Activated T-cell treated with anti-CD3 and anti-CD28 coated beads, Interleukin-2, amount 50 U/mL, for 4 hours (primary cell): ENCODE data around the gene RUNDC3A. TPM values are rescaled to one million over a fixed set of nuclear protein-coding genes. Genes with fewer than 3 reads are reported as not detected.

ENCODE experiments used
- ATAC-seq, 2 donors: fragments of 200-7000 bp; cut with Tn5 transposase; one replicate each; pipeline ENCODE4 v1.10.0; 2021
- DNase-seq: peaks from one replicate; pipeline ENCODE4 v3.0.0-alpha.2; 2020
- H3K27me3 Mint-ChIP-seq: one replicate; pipeline ENCODE4 v1.8.0; 2021; ENCODE audit warnings: low read depth, mixed read lengths
- H3K36me3 Mint-ChIP-seq: one replicate; pipeline ENCODE4 v1.8.0; 2022; ENCODE audit warnings: mixed read lengths; ENCODE audit not compliant: insufficient read depth
- H3K4me1 Mint-ChIP-seq: one replicate; pipeline ENCODE4 v1.8.0; 2021; ENCODE audit warnings: low read depth, mixed read lengths
- H3K4me3 Mint-ChIP-seq: one replicate; pipeline ENCODE4 v1.8.0; 2021; ENCODE audit warnings: mild to moderate bottlenecking, moderate library complexity, mixed read lengths
- H3K9me3 Mint-ChIP-seq: one replicate; pipeline ENCODE4 v1.8.0; 2021; ENCODE audit warnings: mixed read lengths
- total RNA-seq, 3 donors: library from RNA; stranded (reverse); gene quantifications; one replicate each; pipeline ENCODE4 v1.2.1, GENCODE V29; 2021

The RUNDC3A gene
- under 1 TPM in 2 of 3 donors, not detected in 1; 0.18 to 0.26 TPM for total RNA-seq

DNA sequence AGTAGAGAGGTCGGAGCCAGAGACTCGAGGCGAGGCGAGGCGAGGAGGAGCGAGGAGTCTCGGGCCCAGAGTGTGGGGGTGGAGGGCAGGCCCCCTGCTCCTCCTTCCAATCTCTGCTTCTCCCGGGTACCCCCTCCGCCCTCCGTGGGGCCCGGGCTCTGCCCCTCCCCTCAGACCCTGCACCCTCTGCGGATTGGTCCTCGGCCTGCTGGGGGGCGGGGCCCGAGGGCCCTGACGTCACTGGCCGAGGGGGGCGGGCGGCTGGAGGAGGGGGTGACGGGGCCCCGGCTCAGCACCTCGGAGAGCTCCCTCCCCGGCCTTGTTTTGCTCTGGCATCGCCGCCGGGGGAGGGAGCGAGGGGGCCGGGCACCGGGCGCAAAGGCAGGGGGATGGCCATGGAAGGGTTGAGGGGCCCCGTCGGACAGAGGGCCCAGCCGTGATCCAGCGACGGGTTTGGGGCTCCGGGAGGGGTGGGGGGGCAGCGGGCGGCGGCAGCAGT is at the start of gene RUNDC3A:
Gene RUNDC3A (plus strand): TSS at position 282 of the 499 bp plus-strand sequence. CDS start 232 bp downstream, outside the sequence.
- peak; percentile 80 for DNase-seq
- peaks cover 13% of the 10 kb centered on the region for H3K4me1 Mint-ChIP-seq

DNA sequence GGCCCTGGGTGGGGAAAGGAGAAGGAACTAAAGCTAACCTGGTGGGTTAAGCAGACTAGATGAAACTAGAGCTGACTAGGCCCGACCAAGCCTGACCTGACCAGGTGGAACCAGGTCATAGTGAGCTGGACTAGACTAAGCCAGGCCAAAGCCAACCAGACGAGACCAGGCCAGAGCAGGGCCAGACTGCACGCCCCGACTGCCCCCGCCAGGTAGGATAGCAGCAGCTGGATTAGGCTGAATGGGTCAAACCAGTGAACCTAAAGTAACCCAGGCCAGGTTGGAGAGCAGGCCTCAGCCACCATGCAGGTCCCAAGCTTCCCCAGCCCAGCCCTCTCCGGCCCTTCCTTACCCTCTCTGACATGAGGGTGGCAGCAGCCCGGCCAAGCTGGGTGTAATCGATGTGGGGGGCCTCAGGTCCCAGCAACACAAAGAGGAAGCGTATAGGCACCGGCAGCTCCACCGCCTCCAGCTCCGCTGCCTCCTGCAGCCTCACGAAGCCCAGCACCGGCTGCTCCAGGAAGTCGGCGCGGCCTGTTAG is 49.5 kb upstream of the RUNDC3A start:
- Mint-ChIP-seq H3K9me3 (no peaks in the 10 kb centered on the region), H3K4me3 (no peak overlapping the region), H3K4me1 (no peaks in the 10 kb centered on the region), H3K36me3 (no peaks in the 10 kb centered on the region), H3K27me3 (no peaks in the 10 kb centered on the region)
- DNase-seq (no peak), ATAC-seq (peak in 1 of 2 donors; percentile 18)

More for the DNA sequence above, at the start of gene RUNDC3A:
- Mint-ChIP-seq H3K27me3 (peaks cover 35% of the 10 kb centered on the region), H3K36me3 (no peaks in the 10 kb centered on the region), H3K4me3 (peak within 1 kb of the TSS; percentile 56), H3K9me3 (no peaks in the 10 kb centered on the region)
- peak; percentile 91 to 94 for ATAC-seq

DNA sequence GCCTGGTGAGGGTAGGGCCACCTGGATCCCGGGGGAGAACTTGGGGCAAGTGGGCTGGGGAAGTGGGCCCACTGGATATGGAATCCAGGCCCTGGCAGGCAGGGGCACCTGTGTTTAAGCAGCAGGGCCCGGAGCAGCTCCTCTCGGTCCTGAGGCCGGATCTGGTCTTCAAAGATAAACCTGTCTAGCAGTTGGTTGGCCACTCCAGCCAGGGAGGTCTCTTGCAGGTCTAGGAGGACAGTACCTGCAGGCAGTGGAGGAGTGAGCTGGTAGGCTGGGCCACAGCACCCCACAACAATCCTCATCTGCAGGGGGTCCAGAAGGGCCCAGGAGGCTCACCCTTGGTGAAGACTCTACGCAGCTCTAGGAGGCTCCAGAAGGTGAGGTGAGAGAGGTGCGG is 48.1 kb upstream of the RUNDC3A start:
- Mint-ChIP-seq H3K4me3 (no peak overlapping the region), H3K9me3 (no peaks in the 10 kb centered on the region), H3K27me3 (no peaks in the 10 kb centered on the region), H3K36me3 (no peaks in the 10 kb centered on the region), H3K4me1 (no peaks in the 10 kb centered on the region)
- DNase-seq: no peak
- ATAC-seq: no peak

DNA sequence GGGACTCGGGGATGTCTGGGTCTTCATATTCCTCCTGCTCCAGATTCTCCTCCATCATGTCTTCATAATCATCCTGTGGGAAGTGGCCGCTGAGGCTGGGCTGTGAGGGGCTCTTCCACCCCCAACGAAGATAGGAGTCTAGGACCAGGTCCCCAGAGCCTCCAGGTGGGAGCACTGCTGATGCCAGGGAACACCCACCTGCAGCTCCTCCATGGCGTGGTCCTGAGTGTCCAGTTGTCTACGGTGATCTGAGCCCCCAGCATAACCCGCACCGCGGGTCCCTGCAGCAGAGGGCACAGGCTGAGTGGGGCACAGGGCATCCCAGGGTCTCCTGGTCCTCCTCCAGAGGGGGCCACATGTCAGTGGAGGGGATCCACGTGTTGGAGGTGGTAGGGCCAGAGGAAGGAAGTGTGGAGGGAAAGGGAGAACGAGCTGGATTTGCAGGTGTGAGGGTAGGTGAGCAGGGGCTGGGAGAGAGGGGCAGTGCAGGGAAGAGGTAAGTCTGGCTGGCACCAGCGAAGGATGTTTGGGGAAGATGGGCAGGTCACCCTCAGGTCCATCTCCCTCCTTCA is 45.7 kb upstream of the RUNDC3A start:
- ATAC-seq: no peak
- Mint-ChIP-seq H3K4me1 (no peaks in the 10 kb centered on the region), H3K4me3 (no peak overlapping the region), H3K27me3 (no peaks in the 10 kb centered on the region), H3K36me3 (no peaks in the 10 kb centered on the region), H3K9me3 (no peaks in the 10 kb centered on the region)
- DNase-seq: no peak

DNA sequence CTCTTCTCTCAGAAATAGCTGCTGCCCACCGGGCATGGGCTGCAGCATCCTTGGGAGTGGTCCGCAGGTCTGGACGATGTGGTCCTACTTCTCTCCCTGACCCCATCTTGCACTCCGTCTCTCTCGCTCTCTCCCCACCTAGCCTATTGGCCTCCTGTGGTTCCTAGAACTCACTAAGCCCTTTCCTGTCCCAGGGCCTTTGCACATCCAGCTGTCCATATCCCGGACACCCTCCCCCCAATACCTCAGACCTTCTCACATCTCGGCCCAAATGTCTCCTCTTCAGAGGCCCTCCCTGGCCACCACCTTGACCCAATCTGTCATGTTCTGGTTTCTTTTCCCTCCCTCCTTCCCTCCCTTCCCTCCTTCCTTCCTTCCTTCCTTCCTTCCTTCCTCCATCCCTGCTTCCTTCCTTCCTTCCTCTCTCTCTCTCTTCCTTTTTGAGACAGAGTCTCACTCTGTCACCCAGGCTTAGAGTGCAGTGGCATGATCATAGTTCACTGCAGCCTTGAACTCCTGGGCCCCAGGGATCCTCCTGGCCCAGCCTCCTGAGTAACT is 45.0 kb upstream of the RUNDC3A start:
- ATAC-seq: no peak
- Mint-ChIP-seq H3K9me3 (no peaks in the 10 kb centered on the region), H3K4me1 (no peaks in the 10 kb centered on the region), H3K36me3 (no peaks in the 10 kb centered on the region), H3K4me3 (no peak overlapping the region), H3K27me3 (no peaks in the 10 kb centered on the region)
- no peak for DNase-seq

DNA sequence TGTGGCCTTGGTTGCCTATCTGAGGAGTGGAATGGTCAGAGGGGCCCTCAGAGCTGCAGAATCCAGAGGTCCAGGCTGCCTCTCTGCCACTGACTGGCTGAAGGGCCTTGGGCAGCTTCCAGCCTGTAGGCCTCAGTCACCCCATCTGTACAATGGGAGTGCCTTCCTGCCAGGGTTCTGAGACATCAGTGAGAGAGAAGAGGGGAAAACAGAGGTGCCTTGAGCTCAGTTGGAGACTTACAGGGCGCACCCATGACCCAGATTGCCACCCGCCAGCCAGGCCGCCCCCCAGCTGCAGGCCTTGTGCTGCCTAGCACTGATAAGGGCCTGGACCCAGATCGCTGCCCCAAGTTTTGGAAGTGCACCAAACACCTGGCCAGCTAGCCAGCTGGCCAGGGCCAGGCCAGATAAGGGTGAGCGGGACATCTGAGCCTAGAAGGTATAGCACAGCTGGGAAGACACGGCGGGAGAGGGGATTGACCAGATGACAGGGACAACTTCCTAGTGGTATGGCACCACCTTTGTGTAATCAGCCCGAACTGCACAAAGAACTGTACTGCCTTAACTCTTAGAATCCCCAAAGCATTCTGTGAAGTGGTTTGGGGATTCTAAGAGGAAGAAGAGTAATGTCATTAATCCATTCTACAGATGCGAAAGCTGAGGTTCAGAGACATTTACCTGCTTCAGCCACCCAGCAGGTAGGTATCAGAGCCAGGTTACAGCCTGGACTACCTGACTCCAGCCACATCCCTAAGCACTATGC is 41.8 kb upstream of the RUNDC3A start:
- Mint-ChIP-seq H3K4me3 (no peak overlapping the region), H3K36me3 (no peaks in the 10 kb centered on the region), H3K27me3 (no peaks in the 10 kb centered on the region), H3K9me3 (no peaks in the 10 kb centered on the region), H3K4me1 (no peaks in the 10 kb centered on the region)
- DNase-seq (no peak), ATAC-seq (no peak)

DNA sequence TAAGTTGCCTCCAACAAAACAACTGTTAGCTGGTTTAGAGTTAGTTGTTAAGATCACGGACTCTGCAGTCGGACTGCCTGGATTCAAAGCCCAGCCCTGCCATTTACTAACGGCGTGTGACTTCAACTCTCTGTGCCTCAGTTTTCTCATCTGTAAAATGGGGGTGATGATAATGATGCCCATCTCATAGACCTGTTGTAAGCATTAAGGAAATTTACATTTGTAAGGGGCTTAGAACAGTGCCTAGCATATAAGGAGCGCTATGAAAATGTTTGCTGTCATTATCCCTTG is 41.3 kb upstream of the RUNDC3A start:
- no peak for DNase-seq
- peaks cover 4% of the 10 kb centered on the region for H3K27me3 Mint-ChIP-seq
- H3K36me3 Mint-ChIP-seq: no peaks in the 10 kb centered on the region
- ATAC-seq: no peak
- no peaks in the 10 kb centered on the region for H3K4me1 Mint-ChIP-seq
- H3K9me3 Mint-ChIP-seq: no peaks in the 10 kb centered on the region
- H3K4me3 Mint-ChIP-seq: no peak overlapping the region

DNA sequence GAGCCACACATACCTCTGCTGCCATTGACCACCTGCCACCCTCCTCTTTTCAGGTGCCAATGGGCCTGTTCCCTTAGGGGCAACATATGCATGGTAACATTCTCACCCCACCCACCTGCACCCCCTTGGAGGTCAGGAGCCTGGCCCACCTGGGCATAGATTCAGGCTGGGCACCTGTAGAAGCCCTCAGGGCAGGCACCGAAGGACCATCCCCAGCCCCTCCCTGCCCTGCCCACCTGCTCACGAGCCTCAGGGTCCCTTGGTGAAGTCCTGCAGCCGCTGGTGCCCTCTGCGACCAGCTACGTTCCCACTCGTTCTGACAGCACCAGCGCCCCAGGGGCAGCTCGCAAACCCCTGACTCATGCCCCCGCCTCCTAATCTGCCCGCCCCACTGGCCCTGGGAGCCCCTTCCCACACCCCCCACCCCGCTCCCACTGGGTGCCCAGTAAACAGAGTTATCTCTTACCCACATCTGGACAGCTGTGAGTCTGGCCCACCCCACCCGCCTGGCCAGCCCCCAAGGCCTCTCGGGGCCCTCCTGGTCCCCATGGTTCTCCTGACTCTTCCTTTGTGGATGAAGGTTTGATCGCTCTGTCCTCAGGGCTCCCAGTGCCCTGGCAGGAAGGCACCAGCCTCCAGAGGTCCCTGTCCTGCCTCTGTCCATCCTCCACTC is 40.4 kb upstream of the RUNDC3A start, which contains the start of gene SLC4A1:
Gene SLC4A1 (minus strand): TSS at position 318 of the 673 bp plus-strand sequence. CDS start 5,269 bp downstream, outside the sequence.
- ATAC-seq: no peak
- Mint-ChIP-seq H3K4me1 (no peaks in the 10 kb centered on the region), H3K27me3 (peaks cover 4% of the 10 kb centered on the region), H3K36me3 (no peaks in the 10 kb centered on the region), H3K9me3 (no peaks in the 10 kb centered on the region), H3K4me3 (no peak within 1 kb of the TSS)
- no peak for DNase-seq

DNA sequence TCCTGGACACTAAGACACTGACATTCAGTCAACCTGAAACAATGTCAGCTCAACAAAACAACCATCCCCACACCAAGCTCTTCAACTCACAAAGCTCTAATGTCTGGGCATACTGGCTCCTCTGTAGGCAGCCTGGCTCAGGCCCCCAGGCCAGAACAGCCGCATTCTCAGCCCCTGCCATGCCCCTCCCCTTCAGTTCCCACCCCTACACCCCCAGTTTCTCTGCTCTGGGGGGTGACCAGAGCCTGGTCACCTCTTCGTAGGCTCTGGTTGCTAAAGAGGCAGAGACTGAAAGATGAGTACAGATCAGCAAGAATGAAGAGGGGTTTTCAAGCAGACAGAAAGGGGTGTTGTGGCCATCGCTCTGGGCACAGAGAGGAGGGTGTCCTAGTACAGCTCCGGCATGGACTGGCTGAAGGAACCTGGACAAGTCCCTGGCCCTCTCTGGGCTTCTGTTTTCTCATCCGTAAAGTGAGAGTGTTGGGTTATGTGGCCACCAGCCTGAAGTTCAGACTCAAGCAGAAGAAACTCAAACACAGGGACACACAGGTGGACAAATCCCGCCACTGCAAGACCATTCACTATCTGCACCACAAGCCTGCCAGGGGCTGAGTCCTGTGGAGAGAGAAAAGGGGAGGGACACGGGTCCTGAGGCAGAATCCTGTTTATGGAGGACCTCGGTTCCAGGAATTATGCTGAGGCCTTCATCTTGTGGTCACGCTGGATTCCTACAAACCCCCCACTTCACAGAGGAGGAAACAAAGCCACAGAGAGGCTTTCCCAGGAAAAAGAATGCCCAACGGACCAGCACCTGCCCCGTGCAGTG is 39.5 kb upstream of the RUNDC3A start:
- no peaks in the 10 kb centered on the region for H3K4me1 Mint-ChIP-seq
- DNase-seq (no peak), ATAC-seq (no peak)
- H3K27me3 Mint-ChIP-seq: peaks cover 4% of the 10 kb centered on the region
- H3K4me3 Mint-ChIP-seq: no peak overlapping the region
- H3K36me3 Mint-ChIP-seq: no peaks in the 10 kb centered on the region
- no peaks in the 10 kb centered on the region for H3K9me3 Mint-ChIP-seq

DNA sequence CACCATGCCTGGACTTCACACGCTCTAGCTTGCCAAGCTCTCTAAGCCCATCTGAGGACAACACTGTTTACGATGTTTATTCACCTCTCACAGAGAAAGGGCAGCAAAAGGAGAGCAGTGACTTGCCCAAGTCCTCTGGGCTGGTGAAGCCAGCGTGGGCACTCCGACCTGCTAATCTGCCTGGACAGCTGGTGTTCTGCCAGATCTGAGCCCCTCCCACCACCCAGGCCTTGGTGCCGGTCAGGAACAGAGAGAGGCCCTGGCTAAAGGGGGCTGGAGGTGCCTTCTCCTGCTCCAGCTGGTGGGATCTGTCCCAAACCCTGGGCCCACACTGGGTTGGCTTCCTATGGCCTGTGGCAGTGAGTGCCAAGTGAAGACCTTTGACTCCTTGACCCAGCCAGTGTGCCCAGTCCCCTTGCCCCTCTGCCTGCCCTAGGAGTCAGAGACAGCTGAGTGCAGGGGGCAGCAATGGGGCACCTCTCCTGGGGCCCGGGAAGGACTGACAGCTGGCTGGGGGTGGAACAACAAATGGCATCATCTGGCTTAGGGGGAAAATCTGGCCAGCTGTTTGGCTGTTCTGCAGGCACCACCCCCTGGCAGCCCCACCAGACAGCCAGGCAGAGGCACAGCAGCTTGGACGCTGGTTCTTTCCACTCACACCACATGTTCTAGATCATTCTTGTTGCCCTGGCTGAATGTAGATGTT is 38.7 kb upstream of the RUNDC3A start:
- Mint-ChIP-seq H3K4me1 (no peaks in the 10 kb centered on the region), H3K36me3 (no peaks in the 10 kb centered on the region), H3K9me3 (no peaks in the 10 kb centered on the region), H3K27me3 (peaks cover 4% of the 10 kb centered on the region), H3K4me3 (no peak overlapping the region)
- DNase-seq: no peak
- no peak for ATAC-seq

DNA sequence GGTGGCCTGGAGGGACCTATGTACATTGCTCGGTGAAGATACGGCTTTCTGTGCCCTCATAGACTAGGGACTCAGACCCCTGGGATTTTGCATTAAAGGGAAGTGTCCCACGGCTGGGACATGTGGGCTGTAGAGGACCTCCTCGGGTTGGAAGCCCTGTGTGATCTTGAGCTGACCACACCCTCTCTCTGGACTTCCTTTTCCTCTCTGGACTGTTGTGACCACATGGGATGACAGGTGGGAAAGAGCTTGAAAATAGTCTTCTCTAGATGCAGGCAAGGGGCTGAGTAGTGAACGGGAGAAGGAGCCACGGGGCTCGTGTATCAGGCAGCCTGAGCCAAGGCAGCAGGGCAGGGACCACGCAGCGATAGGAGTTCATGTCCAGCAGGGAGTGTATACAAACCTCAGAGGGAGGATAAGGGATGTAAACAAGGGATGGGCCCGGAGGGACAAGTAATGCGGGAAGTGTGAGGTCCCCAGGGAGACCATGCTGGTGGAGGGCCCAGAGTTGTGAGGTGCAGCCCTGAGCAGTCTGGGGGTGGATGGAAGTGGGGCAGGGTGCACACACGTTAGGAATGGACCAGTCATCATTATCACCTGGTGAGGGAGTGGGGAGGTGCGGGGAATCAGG is 36.0 kb upstream of the RUNDC3A start:
- Mint-ChIP-seq H3K9me3 (no peaks in the 10 kb centered on the region), H3K4me1 (no peaks in the 10 kb centered on the region), H3K4me3 (no peak overlapping the region), H3K27me3 (peaks cover 4% of the 10 kb centered on the region), H3K36me3 (no peaks in the 10 kb centered on the region)
- ATAC-seq (no peak), DNase-seq (no peak)

DNA sequence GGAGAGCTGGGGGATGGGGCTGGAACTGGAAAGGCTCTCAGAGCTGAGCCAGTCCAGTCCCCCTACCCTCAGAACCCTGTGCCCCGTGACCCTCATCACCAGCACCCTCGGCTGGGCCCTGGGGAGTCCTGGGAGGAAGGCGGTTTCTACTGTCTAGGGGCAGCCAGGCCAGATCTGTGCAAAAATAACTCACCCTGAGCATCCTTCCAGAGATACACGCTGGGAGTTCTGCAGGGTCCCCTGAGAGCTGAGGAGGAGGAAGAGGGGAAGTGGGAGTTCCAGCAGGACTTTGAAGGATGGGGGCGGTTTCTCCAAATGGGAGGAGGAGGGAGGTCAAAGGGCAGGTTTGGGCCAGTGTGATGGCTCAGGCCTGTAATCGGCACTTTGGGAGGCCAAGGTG is 35.4 kb upstream of the RUNDC3A start:
- Mint-ChIP-seq H3K9me3 (no peaks in the 10 kb centered on the region), H3K4me1 (no peaks in the 10 kb centered on the region), H3K36me3 (no peaks in the 10 kb centered on the region), H3K27me3 (peaks cover 4% of the 10 kb centered on the region), H3K4me3 (no peak overlapping the region)
- no peak for ATAC-seq
- DNase-seq: no peak

DNA sequence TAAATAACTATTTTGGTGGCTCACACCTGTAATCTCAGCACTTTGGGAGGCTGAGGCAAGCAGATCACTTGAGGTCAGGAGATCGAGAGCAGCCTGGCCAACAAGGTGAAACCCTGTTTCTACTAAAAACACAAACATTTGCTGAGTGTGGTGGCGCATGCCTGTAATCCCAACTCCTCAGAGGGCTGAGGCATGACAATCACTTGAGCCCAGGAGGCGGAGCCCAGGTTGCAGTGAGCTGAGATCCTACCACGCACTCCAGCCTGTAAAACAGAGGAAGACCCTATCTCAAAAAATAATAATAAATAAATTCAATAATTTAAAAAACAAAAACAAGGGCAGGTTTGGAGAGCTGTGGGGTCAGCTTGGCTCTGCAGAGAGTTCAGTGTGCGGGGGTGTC is 34.8 kb upstream of the RUNDC3A start:
- Mint-ChIP-seq H3K9me3 (no peaks in the 10 kb centered on the region), H3K4me3 (no peak overlapping the region), H3K4me1 (no peaks in the 10 kb centered on the region), H3K36me3 (no peaks in the 10 kb centered on the region), H3K27me3 (peaks cover 4% of the 10 kb centered on the region)
- ATAC-seq (no peak), DNase-seq (no peak)
